AG04449 (cell line): ENCODE measurements around the gene JAKMIP3.

Source experiments
- CTCF ChIA-PET: fragments of 350-600 bp; formaldehyde crosslinking; extraction: SDS; loops from one replicate; lab custom pipeline; 2021; ENCODE audit warnings: antibody characterized with exemption; lab: Yijun Ruan, JAX
- POLR2A ChIA-PET: fragments of 400-600, 350-600 bp; formaldehyde crosslinking; extraction: SDS; loops from one replicate; lab custom pipeline; 2020; ENCODE audit warnings: antibody characterized with exemption, inconsistent platforms; lab: Yijun Ruan, JAX
- DNase-seq: peaks from one replicate; pipeline ENCODE4 v3.0.0-alpha.2; 2010; ENCODE audit warnings: low read depth, low spot score
- H3K4me3 ChIP-seq: 2 replicates; pipeline ENCODE4 v1.5.1; 2011; ENCODE audit warnings: low read depth, mild to moderate bottlenecking, control low read depth, low read length
- TF ChIP-seq, protein P1 (sequence below): IDR thresholded peaks from one replicate; pipeline ENCODE4 v1.5.1; 2011; ENCODE audit warnings: mild to moderate bottlenecking, moderate library complexity, low read length, control low read depth, inconsistent platforms; ENCODE audit not compliant: insufficient read depth; ENCODE audit errors: missing control alignments

The JAKMIP3 gene

DNA sequence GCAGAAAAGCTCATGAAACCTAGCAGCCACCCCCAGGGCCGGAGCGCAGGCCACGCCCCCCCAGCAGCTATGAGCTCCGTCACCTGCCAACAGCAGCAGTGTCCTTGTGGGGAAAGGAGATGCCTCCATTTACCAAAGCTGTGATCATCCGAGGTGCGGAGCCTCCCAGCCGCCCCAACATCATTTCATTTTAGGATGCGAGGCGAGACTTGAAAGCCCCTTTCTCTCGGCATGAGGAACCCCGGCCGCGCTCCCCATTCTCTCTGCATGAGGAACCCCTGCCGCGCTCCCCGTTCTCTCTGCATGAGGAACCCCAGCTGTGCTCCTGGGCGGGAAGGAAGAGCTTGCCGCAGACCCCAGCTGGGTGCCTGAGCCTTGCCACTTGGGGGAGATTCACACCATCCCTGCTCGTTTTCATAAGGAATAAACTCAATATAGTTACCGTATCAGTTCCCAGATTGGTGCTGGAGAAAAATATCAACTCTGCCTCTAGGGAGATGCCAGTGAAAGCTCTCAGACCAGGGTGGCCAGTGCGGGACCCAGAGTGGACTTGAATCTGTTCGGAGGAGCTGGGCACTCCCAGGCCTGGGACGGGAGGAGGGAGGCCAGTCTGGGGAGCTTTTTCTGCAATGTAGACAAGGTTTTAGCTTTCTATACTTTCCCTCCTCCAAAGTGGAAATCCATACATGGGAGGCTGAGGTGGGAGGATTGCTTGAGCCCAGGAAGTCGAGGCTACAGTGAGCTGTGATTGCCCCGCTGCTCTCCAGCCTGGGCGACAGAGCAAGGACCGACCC, 35.0 kb downstream of the JAKMIP3 start:
- CTCF ChIA-PET: interaction anchor here (1.4 kb wide), 1 partner anchor 42 kb away, joined by 3 read pairs; no protein-coding TSS in a partner anchor
- TF ChIP-seq, protein P1, sequence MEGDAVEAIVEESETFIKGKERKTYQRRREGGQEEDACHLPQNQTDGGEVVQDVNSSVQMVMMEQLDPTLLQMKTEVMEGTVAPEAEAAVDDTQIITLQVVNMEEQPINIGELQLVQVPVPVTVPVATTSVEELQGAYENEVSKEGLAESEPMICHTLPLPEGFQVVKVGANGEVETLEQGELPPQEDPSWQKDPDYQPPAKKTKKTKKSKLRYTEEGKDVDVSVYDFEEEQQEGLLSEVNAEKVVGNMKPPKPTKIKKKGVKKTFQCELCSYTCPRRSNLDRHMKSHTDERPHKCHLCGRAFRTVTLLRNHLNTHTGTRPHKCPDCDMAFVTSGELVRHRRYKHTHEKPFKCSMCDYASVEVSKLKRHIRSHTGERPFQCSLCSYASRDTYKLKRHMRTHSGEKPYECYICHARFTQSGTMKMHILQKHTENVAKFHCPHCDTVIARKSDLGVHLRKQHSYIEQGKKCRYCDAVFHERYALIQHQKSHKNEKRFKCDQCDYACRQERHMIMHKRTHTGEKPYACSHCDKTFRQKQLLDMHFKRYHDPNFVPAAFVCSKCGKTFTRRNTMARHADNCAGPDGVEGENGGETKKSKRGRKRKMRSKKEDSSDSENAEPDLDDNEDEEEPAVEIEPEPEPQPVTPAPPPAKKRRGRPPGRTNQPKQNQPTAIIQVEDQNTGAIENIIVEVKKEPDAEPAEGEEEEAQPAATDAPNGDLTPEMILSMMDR: no peak
- H3K4me3 ChIP-seq: no peak overlapping the region
- POLR2A ChIA-PET: no interaction called here
- no peak for DNase-seq

DNA sequence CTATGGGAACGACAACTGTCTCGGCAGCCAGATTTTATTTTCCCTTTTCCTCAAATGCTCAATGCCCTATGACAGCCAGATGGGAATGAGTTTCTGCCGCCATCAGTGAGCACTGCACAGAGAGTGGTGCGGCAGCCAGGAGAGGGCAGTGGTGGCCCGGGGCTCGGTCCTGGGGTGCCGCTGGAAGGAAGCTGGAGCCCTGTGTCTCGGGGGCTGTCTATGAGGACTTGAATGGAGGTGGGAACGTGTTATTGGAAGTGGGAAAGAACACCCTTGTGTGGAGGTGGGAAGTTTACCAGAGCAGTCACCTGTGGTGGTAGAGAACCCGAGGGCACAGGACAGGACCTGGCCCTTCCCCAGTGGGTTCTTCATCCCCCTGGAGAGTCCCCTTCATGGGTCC, 35.8 kb downstream of the JAKMIP3 start:
- DNase-seq: no peak
- no peak overlapping the region for H3K4me3 ChIP-seq
- TF ChIP-seq, protein P1: no peak
- ChIA-PET CTCF (interaction anchor here (1.4 kb wide), 1 partner anchor 41 kb away, joined by 3 read pairs; no protein-coding TSS in a partner anchor), POLR2A (no interaction called here)

DNA sequence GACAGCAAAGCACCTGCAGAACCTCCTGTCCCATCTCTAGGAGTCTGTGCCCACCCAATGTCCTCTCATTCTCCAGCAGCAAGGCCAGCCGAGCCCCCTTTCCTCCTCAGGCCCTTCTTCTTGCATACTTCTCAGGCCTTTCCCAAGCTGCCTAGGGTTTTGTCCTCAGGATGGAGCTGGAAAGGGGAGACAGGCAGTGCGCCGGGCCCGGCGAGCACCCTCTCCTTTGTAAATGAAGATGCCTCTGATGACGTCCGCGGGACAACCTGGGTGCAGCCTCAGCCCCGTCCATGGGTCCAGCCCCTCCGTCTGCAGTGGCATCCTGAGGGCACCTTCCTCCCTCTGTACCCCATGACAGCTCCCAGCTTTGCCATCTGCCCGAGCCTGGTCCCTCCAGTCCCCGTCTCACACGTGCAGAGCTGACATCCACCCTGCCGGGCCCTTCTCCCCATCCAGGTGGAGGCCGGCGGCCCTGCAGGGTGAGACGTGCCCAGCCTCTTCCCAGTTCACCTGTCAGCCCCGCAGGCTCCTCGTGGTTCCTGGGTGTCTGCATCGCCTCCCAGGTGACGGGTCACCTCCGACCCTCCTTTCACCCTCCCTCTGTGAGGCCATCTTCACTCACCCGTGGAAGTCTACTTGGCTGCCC, 36.4 kb downstream of the JAKMIP3 start:
- CTCF ChIA-PET: interaction anchor here (1.4 kb wide), 1 partner anchor 41 kb away, joined by 3 read pairs; no protein-coding TSS in a partner anchor
- no peak overlapping the region for H3K4me3 ChIP-seq
- POLR2A ChIA-PET: no interaction called here
- TF ChIP-seq, protein P1: no peak
- no peak for DNase-seq

DNA sequence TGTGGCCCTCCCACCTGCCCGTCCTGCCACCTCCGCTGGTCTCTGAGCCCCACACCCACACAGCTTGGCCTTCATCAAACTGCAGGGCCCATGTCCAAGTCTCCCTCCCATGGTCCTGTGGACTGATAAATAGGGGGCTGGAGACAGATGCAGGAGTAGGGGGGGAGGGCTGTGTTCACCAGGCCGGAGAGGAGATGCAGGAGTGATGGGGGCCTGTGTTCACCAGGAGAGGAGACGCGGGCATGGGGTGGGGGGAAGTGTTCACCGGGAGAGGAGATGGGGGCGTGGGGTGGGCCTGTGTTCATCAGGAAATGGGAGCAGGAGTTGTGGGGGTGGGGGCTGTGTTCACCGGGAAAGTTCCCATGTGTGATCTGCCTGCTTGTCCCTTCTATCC, 37.0 kb downstream of the JAKMIP3 start:
- TF ChIP-seq, protein P1: no peak
- ChIA-PET CTCF (interaction anchor here (1.4 kb wide), 1 partner anchor 40 kb away, joined by 3 read pairs; no protein-coding TSS in a partner anchor), POLR2A (no interaction called here)

DNA sequence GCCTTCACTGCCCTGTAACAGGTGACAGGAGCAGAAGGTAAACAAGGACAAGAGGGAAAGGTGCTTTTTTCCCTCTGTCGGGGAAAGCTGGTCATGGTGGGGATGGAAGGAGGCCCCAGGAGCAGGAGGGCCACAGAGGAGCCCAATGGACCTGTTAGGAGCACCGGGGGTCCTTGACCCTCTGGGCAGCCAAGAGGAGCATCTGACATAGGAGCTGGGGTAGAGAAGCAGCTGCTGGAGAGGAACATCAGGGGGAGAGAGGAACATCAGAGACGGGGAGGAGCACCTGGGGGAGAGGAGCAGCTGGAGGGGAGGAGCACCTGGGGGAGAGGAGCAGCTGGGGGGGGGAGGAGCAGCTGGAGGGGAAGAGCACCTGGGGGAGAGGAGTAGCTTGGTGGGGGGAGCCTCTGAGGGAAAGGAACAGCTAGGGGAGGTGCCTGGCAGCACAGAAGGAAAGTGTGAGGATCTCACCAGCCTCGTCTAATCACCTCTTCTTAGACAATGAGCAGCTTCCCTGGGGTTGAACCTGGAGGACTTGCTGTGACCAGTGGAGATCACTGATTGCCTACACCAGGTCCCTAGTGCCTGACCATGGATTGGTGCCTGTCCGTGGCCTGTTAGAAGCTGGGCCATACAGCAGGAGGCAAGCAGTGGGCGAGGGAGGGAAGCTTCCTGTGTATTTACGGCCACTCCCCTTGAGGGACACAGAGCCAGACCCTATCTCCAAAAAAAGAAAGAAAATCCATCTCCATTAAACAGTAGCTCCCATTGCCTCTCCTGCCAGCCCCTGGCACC, 37.6 kb downstream of the JAKMIP3 start:
- CTCF ChIA-PET: no interaction called here

More for the DNA sequence above, 37.0 kb downstream of the JAKMIP3 start:
- H3K4me3 ChIP-seq: no peak overlapping the region
- no peak for DNase-seq

More for the DNA sequence above, 37.6 kb downstream of the JAKMIP3 start:
- no peak for DNase-seq
- POLR2A ChIA-PET: no interaction called here
- no peak overlapping the region for H3K4me3 ChIP-seq
- TF ChIP-seq, protein P1: no peak
